GM19463 (cell line): Measurements from ENCODE around the gene RRP1.

Experiments
- ATAC-seq: cut with Tn5 transposase; IDR thresholded peaks from one replicate; pipeline ENCODE4 v1.9.1; 2021; ENCODE audit warnings: mild to moderate bottlenecking, moderate library complexity; ENCODE audit not compliant: unreplicated experiment

The RRP1 gene

DNA sequence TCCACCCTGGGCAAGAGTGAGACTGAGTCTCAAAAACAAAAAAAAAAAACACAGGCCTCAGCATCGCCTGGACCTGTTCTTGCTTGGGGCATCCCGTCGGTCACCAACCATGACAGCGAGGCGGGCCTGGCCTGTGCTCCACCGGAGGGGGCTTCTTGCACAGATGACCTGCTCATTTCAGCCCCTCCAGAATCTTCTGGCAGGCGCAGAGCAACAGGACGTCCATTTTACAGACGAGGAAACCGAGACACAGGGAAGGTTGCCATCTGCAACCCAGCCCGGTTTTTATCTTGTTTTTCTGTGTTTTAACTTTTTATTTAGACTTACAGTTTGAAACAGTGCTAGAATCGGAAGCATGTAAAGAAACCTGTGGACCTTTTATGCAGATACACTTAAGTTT, 14.2 kb upstream of the RRP1 start:
- ATAC-seq, result no peak

DNA sequence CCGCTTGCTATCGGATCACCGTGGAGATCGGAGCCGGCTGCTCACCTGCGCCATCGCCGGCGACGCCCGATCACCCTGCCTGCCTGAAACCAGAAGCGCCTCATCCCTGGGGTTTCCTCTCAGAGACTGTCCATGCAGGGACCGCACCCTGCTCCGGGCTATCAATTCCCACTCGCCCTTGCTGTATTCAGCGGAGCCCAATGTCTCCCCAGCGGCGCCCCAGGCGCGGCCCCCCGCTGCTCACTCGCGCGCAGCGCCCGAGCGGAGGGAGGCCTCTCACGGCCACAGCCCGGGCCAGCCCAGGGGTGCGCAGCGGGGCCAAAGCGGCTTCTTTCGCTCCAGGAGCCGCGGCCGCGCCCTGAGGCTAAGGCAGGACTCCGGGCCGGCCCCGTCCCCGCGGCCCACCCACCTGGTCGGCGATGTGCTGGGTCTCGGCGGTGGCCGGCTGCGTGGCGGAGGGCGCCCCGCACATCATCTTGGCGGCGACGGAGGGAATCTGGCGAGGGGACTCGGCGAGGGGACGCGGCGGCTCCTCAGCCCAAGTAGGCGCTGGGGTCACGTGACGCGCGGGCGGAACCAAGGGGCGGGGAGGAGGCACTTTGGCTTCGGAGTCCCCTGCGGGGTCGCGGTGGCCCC, 13.5 kb upstream of the RRP1 start, which contains the start of gene CSTB:
CSTB (minus strand) TSS at position 514 of the 636 bp plus-strand sequence; CDS start at position 475, 39 bp downstream.
- ATAC-seq, result peak; percentile 52

DNA sequence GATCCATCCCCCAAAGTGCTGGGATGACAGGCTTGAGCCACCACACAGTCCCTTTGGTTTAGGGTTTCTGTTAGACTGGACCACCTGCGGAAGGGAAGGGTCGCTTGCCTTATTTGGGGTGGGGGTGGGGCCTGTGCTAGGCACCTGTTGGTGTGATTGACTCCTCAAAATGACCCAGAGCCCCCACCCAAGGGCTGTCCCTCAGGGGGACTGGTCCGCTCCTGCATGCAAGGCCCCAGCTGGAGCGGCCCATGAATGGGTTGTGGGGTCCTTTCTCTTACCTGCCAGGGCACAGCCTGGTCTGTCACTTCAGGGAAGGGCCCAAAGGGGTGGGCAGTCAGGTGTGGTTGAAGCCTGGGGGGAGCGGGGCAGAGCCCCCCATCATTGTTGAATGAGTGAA, 11.4 kb upstream of the RRP1 start:
- ATAC-seq, result no peak

DNA sequence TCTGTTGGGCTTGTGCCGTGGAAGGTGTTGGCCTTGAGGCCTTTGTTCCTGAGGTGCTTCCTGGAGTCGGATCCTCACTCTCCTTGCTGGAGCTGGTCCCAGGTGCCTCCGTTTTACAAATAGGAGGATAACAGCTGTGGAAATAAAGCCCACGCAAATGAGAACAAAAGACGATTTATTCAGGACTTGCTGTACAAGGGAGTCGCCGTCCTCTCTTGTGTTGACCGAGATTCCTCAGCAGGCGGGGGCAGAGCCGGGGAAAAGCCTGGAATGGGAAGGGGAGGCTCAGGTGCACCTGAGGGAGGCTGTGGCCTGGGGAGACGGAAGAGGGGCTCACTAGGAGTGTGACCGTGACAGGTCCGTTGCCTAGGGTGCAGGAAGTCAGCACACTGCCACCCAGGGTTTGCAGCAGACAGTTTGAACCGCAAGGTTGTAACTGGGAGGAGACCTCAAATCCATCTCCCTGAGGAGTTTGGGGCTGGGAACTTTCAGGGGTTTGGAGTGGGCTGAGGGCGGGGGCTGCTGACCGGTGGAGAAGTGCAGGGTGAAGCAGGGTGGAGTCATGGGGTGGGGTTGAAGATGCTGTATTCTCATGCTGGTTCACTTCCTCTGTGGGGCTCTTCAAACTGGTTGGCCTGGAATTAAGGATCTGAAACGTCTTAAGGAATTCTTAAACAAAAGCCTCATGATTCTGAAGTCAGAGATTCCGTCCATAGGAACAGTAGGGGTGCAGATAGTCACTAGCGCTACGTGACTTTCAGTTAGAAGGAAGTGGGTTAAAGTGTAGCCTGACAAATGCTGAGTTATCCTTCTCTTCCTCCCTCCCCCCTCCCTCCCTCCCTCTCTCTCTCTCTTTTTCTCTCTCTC, 10.7 kb upstream of the RRP1 start:
- ATAC-seq, result no peak

DNA sequence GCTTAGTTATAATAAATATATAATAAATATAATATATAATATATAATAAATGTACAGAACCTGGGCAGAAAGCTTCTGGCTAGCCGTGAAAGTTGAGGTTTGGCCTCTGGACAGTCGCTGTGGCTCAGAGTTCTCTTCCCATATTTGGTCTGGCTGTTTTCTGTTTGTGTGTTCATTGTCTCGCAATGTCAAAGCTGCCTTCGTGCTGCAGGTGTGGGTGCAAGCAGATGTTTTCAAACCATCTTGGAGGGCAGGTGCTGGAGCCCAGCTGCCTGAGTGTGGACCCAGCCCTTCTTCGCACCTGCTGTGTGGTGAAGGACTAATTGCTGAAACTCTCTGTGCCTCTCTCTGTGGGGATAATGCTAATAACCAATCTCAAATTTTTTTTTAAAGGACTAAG, 9.7 kb upstream of the RRP1 start:
- no peak for ATAC-seq

DNA sequence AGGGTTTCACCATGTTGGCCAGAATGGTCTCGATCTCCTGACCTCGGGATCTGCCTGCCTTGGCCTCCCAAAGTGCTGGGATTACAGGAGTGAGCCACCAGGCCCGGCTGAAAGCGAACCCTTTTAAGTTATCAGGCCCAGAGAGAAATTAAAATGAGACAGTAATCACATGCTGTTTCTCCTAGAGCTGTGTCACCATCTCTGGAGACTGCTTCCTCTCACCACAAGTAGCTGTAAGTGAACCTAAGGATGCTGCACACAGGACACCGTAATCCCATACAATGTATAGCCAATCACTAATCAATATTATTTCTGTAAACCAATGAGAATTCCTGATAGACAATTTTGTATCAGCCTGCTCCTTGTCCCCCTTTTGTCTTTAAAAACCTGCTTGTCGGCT, 7.5 kb upstream of the RRP1 start:
- ATAC-seq, result no peak

DNA sequence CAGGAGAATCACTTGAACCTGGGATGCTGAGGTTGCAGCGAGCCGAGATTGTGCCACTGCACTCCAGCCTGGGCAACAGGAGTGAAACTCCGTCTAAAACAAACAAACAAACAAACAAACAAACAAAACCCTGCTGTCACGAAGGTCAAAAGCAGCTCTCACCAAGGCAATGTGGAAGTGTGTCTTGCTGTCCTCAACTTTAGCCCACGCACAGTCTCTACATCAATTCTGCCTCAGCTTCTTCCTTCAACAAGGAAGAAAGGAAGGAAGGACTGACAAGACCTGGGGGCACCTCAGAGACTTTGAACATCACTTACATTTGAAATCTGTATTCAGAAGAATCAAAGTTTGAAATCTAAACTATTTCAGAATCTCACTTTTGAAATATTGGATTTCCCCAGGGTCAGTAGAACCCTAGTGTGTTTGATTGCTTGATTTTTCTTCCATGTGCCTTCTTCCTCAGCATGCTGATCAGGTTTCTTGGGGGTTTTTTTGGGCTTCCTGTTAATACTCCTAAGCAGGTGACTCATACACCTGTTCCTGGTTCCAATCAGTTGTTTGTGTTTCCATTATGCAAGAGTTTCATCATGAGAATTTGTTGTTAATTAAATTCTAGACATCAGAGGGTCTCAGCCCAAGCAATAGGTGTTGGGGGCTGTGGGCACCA, 6.8 kb upstream of the RRP1 start:
- ATAC-seq, result no peak

DNA sequence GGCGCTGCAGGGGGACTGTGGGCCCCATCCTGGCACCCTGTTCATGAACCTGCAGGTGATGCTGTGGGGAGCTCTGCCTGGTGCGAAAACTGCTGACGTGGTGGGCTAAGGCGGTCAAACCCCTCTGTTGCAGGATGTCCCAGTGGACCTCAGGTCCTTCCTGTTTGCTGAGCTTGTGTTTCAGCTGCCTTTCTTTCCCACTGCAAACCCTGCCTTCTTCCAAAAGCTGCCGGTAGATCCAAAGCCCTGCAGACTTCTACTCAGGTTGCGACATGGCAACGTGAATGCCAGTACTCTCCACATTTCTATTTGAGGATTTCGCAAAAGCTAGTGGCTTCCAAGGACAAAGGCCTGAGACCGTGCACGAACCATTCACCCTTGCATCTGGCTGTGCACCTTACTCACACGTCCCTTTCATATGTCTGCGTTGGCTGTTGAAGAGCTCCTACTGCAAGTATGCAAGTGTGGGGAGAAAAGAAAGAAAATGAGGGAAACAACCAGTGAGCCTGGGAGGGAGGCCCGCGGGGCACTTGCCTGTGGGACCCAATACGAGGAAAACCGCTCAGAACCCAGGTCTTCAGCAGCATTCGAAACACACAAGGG, 6.2 kb upstream of the RRP1 start:
- ATAC-seq, result no peak

DNA sequence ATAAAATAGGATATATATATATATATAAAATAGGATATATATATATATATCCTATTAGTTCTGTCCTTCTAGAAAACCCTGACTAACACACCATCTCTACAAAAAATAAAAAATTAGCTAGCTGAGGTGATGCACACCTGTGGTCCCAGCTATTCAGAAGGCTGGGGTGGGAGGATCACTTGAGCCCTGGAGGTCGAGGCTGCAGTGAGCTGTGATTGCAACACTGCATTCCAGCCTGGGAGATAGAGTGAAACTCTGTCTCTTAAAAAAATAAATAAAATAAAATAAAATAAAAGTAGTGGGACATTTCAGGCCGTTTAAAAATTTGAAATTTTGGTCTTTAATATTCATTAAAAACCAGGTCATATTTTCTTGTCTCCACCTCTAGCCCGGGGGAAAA, 4.2 kb upstream of the RRP1 start:
- ATAC-seq, result no peak

DNA sequence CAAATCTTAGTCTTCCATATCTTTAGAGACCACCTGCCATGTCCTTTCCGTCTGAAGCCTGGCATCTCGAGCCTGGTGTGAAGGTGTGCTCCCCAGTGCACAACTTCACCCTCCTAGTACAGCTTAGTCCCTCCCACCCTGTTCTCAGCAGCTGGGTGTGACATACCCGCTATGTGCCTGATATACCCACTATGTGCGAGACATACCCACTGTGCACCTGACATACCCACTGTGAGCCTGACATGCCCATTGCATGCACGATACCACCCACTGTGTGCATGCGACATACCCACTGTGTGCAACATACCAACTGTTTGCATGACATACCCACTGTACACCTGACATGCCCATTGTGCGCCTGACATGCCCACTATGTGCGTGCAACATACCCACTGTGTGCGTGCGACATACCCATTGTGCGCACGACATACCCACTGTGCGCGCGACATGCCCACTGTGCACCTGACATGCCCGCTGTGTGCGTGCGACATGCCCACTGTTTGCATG, 3.0 kb upstream of the RRP1 start:
- no peak for ATAC-seq

DNA sequence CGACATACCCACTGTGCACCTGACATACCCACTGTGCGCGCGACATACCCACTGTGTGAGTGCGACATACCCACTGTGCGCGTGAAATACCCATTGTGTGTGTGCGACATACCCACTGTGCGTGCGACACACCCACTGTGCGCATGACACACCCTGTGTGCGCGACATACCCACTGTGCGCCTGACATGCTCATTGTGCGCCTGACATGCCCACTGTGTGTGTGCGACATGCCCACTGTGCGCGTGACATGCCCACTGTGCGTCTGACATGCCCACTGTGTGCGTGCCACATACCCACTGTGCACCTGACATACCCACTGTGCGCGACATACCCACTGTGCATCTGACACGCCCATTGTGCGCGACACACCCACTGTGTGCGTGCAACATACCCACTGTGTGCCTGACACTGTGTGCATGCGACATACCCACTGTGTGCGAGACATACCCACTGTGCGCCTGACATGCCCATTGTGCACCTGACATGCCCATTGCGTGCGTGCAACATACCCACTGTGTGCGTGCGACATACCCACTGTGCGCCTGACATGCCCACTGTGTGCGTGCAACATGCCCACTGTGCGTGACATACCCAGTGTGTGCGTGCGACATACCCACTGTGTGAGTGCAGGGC, 2.5 kb upstream of the RRP1 start:
- no peak for ATAC-seq

DNA sequence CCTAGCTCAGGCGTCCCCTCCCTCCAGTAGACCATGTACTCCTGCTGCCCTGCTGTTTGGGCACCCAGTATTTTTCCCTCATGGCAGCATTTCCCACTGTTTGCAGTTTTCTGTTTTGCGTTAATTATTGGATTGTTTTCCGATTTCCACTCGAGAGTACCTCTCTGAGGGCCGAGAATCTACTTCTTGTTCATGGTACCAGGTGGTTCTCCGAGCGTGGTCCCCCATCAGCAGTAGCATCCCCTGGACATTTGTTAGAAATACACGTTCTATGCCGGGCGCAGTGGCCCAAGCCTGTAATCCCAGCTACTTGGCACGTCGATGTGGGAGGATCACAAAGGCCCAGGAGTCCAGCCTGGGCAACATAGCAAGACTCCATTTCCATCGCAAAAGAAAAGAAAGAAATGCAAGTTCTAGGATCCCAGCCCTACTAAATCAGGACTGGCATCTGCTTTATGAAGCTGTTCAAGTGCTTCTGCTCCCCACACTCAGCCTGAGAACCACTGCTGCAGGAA, 690 bp downstream of the RRP1 start:
- no peak for ATAC-seq

DNA sequence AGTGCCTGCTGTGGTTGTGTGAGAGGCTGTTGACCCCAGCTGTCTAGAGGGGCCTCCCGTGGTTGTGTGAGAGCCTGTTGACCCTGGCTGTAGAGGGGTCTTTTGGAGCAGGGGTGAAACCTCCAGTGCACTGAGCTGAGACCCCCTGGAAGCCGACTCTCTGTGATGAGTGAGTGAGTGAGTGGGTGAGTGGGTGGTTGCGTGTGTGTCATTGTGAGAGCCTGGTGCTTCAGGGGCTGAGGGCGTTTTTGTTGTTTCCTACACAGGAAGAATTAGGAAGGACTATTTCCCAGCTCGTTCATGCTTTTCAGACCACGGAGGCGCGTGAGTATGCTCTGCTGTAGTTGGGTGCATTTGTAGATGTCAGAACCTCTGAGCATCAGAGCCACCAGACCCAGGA, 3.0 kb downstream of the RRP1 start:
- ATAC-seq, result no peak

DNA sequence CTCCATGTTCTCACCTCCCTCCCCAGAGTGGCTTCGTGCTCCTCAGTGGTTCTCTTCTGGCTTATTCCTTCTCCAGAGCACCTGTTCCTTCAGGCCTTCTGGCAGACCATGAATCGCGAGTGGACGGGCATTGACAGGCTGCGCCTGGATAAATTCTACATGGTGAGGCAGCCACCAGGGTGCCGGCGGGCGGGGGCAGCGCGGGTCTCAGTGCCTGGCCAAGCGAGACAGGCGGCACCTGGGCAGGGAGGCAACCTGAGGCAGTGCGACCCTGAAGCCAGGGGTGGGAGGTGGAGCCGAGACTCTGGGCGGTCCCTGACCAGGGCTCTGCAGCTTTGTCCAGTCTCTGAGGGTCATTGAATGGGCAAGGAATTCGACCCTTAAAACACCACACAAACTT, 3.9 kb downstream of the RRP1 start:
- ATAC-seq, result no peak

DNA sequence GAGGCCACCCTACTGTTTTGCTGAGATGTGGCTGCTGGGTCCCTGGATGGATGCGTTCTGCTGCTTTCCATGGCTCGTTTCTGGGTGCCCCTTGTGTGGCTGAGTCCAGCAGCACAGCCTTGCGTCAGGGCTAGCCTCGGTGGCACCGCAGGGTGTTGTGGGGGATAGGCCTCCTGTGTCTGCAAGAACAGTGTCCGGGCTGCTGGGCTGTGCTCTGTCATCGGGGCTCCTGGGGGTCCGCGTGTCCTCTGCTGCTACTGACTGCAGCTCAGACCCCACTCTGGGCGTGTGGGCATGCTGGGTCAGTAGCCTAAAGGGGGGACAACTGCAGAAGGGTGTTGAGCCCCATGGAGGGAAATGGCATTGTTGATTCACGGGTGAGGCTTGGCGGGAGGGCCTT, 4.9 kb downstream of the RRP1 start:
- ATAC-seq, result no peak

DNA sequence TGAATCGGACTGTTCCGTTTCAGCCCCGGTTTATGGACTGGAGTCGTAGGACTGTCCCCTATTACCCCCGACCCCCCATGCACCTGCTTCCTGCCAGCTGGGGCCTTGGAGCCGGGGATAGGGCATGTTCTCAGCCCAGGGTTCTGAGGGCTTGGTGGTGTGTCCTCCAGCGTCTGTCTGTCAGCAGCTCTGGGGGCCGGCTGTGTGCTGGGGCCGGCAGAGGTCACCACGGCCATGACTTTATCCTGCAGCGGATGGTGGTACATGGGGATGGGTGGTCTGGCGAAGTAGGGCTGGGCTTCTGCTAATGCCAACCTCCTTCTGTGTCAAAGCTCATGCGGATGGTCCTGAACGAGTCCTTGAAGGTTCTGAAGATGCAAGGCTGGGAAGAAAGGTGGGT, 5.5 kb downstream of the RRP1 start:
- ATAC-seq, result no peak

DNA sequence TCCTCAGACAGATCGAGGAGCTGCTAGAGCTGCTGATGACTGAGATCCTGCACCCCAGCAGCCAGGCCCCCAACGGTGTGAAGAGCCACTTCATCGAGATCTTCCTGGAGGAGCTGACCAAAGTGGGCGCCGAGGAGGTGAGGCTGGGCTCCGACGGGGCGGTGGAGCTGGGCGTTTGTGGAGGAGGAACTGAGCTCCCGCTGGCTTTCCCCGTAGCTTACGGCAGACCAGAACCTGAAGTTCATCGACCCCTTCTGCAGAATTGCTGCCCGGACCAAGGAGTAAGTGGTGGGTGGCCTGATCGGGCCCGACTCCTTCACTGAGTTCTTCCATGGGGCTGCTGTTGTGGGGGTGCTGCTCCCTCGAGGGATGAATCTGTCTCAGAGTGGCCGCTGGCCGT, 8.0 kb downstream of the RRP1 start:
- ATAC-seq, result no peak

DNA sequence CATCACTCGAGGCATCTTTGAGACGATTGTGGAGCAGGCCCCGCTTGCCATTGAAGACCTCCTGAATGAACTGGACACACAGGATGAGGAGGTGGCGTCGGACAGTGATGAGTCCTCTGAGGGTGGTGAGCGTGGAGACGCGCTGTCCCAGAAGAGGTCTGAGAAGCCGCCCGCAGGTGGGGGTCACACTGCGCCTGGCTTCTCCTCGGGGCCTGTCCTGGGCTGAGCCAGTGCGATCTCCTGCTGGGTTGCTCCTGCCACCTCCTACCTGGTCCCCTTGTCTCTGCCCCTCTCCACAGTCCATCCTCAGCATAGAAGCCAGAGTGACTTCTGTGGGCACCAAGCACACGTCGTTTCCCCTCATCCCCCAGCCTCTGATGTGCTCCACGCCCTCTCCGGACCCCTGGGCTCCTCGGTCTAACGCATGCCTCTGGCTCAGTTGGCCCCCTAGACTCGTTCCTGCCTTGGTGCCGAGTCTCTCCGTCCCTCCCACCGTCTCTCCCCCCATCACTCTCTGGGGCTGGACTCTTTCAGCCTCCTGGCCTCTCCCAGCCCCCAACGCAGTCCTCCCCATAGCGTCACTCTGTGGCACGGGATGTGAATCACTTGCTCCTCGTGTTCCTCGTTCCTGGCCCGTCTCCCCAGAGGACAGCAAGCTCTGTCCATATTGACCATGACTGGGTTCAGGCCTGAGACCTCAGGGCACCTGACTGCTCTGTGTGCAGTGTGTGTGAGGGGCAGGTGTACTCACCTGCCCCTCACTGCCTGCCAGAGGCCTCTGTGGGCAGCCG, 8.7 kb downstream of the RRP1 start:
- ATAC-seq, result no peak

DNA sequence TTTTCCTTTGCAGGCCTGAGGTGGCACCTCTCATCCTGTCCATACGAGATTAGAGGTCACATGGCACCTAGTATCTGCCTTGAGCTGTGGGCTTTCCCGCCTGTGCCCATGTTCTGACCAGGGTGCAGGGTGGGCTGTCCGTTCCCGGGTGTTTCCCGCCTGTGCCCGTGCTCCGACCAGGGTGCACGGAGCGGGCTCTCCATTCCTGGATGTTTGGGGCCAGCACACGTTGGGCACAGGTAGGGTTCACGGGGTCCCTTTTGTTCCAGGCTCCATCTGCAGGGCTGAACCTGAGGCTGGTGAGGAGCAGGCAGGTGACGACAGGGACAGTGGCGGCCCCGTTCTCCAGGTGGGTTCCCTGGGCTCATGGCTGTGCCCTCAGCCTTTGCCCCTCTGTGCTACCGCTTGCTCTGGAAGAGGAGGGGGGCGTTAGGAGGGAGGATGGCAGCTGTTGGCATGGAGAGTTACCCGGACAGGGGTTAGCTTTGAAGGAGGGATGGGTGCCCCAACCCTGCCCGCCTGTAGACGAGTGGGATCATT, 10.0 kb downstream of the RRP1 start:
- ATAC-seq, result no peak

DNA sequence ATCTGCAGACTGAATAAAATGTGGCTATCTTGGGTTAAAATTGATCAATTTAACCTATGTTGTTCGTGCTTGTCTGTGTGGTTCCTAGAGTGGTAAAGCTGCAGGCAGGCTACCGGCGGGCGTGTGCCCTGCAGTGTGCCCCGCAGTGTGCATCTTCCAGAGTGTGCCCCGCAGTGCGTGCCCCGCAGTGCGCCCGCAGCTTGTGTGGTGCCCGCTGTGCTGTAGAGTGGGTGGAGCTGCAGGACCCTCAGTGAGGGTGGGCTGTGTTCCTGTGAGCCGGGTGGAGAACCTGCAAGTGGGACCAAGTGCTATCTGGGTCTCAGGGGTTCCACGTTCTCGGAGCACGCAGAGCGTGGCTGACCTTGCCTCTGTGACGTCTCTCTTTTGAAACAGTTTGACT, 10.7 kb downstream of the RRP1 start:
- no peak for ATAC-seq
